Lung microvascular endothelial cell (primary cell): Measurements from ENCODE around the gene ALOX5. TPM values are rescaled to one million over a fixed set of nuclear protein-coding genes. Genes with fewer than 3 reads are reported as not detected.

Source experiments
- DNase-seq, 2 donors: peaks; one replicate each; pipeline versions ENCODE4 v3.0.0 to v3.0.0-alpha.2; 2010; ENCODE audit warnings: low read depth in 2 of 2
- total RNA-seq: library from RNA; depleted of rRNA; stranded (reverse); fragments of >200 nt; gene quantifications from 2 replicates; pipeline ENCODE4 v1.2.1, GENCODE V29; 2014

Gene ALOX5
- total RNA-seq, 1 donor from 2014 or later: not detected

DNA sequence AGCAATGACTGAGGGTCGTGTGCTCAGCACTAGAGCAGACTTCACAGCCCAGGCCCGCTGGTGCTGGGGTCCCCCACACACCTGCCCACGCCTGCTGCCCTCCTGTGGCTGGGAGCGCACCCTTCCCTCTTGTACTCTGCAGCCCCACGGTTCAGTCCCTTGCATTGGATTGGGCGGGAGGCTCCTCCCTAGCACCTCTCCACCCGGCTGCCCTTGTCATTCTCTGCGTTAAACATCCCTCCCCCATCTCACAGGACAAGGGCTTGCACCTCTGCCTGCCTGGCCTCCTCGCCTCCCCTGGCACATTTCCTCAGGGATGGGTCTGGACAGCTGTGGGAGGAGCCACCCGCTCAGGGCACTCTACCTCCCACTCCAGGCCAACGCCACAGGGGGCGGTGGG is 68.6 kb downstream of the ALOX5 start:
- DNase-seq: no peak

GRCh38 chr10:45443101-45444009 is 69.3 kb downstream of the ALOX5 start:
- no peak for DNase-seq

GRCh38 chr10:45444022-45444421 is 70.0 kb downstream of the ALOX5 start:
- no peak for DNase-seq

DNA sequence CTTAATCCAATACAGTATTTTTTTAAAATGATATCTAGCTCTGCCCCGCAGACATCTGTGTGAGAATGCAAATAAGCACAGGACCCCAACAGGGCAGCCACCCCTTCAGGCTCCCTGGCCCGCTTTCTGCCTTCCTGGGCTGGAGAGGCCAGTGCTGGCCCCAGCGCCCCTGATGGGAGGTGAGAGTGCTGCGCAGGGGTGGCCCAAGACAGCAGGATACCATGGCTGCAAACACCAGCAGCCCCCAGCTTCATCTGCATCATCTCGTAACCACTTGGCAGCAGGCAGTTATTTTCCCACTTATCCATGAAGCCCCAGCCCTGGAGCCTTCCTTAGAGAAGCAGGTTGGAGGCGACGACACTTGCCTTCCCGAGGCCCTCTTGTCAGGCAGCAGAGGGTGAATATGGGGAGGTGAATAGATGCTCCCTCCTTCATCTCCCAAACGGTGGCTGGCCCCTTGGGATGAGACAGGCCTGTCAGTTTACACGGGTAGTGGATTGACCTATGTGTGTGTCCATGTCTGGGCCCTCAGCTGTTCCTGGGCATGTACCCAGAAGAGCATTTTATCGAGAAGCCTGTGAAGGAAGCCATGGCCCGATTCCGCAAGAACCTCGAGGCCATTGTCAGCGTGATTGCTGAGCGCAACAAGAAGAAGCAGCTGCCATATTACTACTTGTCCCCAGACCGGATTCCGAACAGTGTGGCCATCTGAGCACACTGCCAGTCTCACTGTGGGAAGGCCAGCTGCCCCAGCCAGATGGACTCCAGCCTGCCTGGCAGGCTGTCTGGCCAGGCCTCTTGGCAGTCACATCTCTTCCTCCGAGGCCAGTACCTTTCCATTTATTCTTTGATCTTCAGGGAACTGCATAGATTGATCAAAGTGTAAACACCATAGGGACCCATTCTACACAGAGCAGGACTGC is 71.2 kb downstream of the ALOX5 start:
- DNase-seq: no peak

- no peak for DNase-seq
Observed at GRCh38 chr10:45446858-45447257, 72.8 kb downstream of the ALOX5 start.

DNA sequence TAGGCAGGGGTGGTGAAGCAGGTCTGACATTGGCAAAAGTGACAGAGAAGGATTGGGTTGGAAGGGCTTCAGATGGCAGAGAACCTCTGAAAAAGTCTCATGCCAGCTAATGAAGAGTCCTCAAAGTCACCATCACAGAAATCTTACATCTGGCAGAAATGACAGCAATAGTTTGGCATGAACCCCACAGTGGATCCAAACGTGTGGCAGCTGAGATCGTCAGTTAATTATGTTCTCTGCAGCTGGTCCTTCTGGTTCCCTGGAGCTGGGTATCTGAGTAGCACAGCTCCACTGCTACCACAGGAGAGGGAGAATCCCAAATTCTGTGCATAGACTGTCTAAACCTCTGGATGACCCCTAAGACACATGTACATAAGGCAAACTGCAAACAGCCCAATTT is 73.4 kb downstream of the ALOX5 start:
- DNase-seq: no peak

- no peak for DNase-seq
Observed at GRCh38 chr10:45450866-45451265, 76.8 kb downstream of the ALOX5 start.

- no peak for DNase-seq
Observed at GRCh38 chr10:45451407-45451806, 77.4 kb downstream of the ALOX5 start.

- DNase-seq: no peak
Observed at GRCh38 chr10:45452268-45452667, 78.3 kb downstream of the ALOX5 start.

- DNase-seq: no peak
Observed at GRCh38 chr10:45452743-45453452, 78.9 kb downstream of the ALOX5 start.

- no peak for DNase-seq
Observed at GRCh38 chr10:45453639-45454255, 79.7 kb downstream of the ALOX5 start.

GRCh38 chr10:45454262-45454661 is 80.2 kb downstream of the ALOX5 start:
- DNase-seq: peak in 1 of 2 donors; percentile 35

GRCh38 chr10:45454859-45455258 is 80.8 kb downstream of the ALOX5 start:
- DNase-seq: no peak

DNA sequence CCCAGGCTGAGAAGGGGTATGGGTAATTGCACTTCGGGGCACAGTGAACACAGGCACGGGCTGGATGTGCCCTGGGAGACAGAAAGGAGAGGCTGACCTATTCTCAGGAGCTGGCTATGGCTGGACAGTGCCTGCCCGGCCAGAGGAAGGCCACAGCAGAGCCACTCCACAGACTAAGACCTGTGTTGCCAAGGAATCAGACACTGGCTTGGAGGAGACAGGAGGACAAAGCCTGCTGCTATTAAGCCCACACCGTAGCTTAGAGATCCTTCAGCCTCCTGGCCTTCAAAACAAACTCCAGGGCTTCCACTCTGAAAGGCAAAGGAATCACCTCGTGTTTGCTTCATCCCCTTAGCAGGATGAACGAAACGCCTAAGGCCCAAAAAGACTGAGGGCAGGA is 82.2 kb downstream of the ALOX5 start:
- DNase-seq: no peak

- DNase-seq: no peak
Observed at GRCh38 chr10:45456822-45457221, 82.8 kb downstream of the ALOX5 start.

DNA sequence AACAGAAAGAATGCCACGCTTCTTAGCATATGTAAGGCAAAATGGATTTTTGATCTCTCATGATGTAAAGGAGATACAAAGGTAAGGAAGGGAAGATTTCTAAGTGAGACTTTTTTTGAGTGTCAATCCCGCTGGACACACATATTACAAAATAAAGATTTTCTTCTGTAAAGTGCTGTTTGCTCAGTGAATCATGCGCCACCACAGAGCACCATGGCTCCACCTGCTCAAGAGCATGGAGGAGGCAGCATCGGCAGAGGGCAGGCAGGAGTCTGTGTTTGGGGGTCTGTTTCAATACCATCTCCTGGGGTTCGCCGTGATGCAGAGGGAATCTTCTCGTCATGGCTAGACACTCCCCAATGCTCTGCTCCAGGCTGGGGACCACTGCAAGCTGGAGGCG is 83.5 kb downstream of the ALOX5 start:
- DNase-seq: no peak

DNA sequence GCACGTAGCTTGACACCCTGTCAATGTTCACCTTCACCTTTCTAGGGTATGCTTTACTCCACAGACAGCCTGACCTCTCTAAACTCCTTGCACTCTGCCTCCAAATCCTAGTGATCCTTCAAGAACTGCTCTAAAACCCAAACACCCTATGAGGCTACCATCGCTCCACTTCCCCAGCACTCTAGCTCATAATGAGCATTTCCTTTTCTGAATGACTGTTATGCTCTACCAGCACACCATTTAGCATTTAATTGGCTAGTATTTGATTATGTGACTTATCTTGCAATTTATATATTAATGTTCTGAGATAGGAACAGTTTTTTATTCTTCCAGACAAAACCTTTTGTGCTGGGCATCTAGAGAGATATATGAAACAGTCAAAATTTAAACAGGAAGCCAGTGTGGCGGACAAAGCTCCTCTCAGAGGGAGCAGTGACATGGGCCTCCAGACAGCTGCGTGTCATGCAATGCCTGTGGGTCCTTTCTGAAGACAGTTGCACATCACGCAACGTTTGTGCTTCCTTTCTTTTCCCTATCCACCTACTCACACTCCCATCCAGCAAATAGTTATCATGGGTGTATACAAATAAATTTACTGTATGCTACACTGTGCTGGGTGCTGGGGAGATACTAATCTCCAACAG is 86.3 kb downstream of the ALOX5 start:
- no peak for DNase-seq

DNA sequence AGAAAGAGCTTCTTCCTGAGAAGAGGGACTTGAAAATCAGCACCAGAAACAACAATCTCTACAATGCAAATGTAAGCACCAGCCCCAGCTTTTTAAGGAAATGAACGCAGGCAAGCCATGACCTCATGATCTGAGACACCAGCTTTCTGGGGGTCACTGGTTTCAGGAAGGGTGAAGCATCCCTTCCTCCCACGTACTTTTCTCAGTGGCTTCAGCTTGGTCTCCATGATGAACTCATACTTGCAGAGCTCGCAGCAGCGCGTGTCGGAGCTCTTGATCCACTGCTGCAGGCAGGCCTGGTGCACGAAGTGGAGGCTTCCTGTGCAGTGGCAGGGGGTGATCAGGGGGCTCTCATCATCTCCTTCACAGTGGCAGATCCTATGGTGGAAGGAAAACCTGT is 87.0 kb downstream of the ALOX5 start:
- DNase-seq: no peak

DNA sequence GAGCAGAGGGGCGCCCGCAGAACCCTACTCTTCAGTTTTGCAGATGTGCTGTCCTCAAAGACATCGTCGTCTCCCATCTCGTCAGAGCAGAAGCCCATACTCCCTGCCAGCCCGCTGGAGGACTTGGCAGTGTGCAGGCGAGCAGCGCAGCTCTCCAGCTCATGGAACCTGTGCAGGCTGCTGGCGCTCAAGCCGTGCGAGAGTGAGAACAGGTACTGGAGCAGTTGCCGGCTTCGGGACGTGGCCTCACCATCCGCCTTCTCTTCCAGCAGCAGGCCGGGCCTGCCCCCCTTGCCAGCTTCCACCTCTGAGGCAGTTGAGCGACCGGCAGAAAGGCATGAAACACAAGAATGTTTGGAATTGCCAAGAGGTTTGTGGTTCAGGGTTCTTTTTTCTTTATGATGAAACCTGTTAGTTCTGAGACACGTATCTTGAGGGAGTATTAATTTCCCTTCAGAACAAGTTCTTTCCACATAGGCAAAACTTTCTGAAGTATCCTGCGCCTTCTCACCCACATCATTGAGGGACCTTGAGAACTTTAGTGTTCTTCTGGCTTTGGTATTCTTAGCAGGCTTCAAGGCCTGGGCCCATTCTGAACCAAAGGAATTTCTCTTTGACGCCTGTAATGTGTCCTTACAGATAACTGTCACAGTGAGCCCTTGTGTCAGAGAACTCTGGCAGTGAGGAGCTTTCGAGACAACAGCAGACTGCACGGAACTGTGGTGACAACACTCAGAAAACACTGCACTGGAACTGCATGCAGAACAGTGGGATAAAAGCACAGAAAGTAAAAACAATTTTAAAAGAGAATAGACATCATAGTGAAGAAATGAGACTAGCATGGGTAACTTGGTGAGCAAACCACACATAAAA is 89.5 kb downstream of the ALOX5 start:
- DNase-seq: no peak
